DND-41 (cell line): Measurements from ENCODE around the gene BICC1.

Experiments used
- ATAC-seq: fragments of 200-7000 bp; cut with Tn5 transposase; 3 replicates; pipeline ENCODE4 v1.9.1; 2021; ENCODE audit warnings: low read depth; ENCODE audit not compliant: insufficient read depth
- DNase-seq: peaks from one replicate; pipeline ENCODE4 v3.0.0-alpha.2; 2020
- H2AFZ ChIP-seq: 2 replicates; pipeline ENCODE4 v1.6.0; 2012; ENCODE audit warnings: low read depth, low read length
- H3K27ac ChIP-seq: 2 replicates; pipeline ENCODE4 v1.5.1; 2012; ENCODE audit warnings: low read length, inconsistent platforms
- H3K27me3 ChIP-seq: fragments of 200-600 bp; sonication (generic); 2 replicates; pipeline ENCODE4 v1.6.0; 2012; ENCODE audit warnings: low read length, mild to moderate bottlenecking, inconsistent platforms; ENCODE audit not compliant: insufficient read depth, poor library complexity
- H3K36me3 ChIP-seq: 2 replicates; pipeline ENCODE4 v1.5.1; 2012; ENCODE audit warnings: low read length, inconsistent platforms; ENCODE audit not compliant: insufficient read depth
- H3K4me1 ChIP-seq: 2 replicates; pipeline ENCODE4 v1.5.1; 2012; ENCODE audit warnings: mild to moderate bottlenecking, low read length; ENCODE audit not compliant: insufficient read depth
- H3K4me2 ChIP-seq: 2 replicates; pipeline ENCODE4 v1.6.0; 2012; ENCODE audit warnings: mild to moderate bottlenecking, moderate library complexity, low read length, inconsistent platforms; ENCODE audit not compliant: insufficient read depth
- H3K4me3 ChIP-seq, 2 experiments: fragments of 200-600 bp in 1 of 2; shearing (Covaris generic) in 1 of 2; 2 replicates each; pipeline ENCODE4 v1.5.1; 2012 to 2016; ENCODE audit warnings: inconsistent platforms in 2 of 2, low read length in 2 of 2, mild to moderate bottlenecking in 2 of 2, low read depth in 1 of 2, moderate library complexity in 1 of 2
- H3K79me2 ChIP-seq: 2 replicates; pipeline ENCODE4 v1.6.0; 2012; ENCODE audit warnings: low read length, inconsistent platforms; ENCODE audit not compliant: insufficient read depth
- H3K9ac ChIP-seq: 2 replicates; pipeline ENCODE4 v1.6.0; 2012; ENCODE audit warnings: low read depth, mild to moderate bottlenecking, inconsistent platforms, low read length, moderate library complexity
- H3K9me3 ChIP-seq: 2 replicates; pipeline ENCODE4 v1.5.1; 2012; ENCODE audit warnings: low read length, moderate library complexity, mild to moderate bottlenecking, inconsistent platforms; ENCODE audit not compliant: insufficient read depth, severe bottlenecking
- H4K20me1 ChIP-seq: 2 replicates; pipeline ENCODE4 v1.6.0; 2012; ENCODE audit warnings: low read length; ENCODE audit not compliant: insufficient read depth
- EZH2 ChIP-seq: IDR thresholded peaks from 3 replicates; pipeline ENCODE4 v1.6.1; 2012; ENCODE audit warnings: borderline replicate concordance, low read depth, mild to moderate bottlenecking, moderate library complexity, low read length, inconsistent platforms; ENCODE audit not compliant: severe bottlenecking
- TF ChIP-seq, protein P1 (sequence below): IDR thresholded peaks from 2 replicates; pipeline ENCODE4 v1.5.1; 2012; ENCODE audit warnings: borderline replicate concordance, low read length, moderate library complexity, mild to moderate bottlenecking; ENCODE audit not compliant: poor library complexity, severe bottlenecking; ENCODE audit errors: extremely low read depth

The BICC1 gene

DNA sequence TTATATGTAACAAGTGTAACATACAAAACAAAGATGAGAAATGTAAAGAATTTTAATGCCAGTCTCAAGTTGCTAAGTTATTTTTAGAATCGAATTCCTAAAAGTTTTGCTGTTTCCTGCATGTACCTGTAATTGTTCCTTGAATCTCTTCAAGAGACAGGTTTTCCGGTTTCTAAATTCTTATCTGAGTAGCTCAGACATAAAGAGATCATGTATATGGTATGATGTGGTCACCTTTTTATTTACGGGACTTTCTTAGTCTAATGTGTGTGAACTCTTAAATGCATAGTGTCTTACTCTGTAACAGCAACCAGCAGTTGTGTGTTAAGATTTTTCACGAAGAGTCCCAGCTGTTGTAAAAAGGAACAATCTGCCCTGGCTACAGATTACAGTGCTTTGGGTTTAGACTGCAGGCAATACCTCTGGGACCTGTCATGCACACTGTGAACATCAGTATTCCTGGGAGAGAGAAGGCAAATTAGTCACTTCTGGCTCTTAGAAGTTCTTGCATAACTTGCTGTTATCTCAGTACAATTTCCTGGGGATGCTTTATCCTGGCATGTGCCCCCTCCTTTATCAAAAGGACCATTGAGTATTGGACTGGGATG, 263.4 kb downstream of the BICC1 start:
- ATAC-seq (no peak), DNase-seq (no peak)
- H3K79me2 ChIP-seq: no peaks in the 10 kb centered on the region
- H3K9me3 ChIP-seq: no peaks in the 10 kb centered on the region
- no peaks in the 10 kb centered on the region for H3K4me1 ChIP-seq
- H3K4me2 ChIP-seq: no peak overlapping the region
- H3K4me3 ChIP-seq: no peak overlapping the region
- H3K9ac ChIP-seq: no peak overlapping the region
- H3K27ac ChIP-seq: no peak overlapping the region
- TF ChIP-seq, protein P1, sequence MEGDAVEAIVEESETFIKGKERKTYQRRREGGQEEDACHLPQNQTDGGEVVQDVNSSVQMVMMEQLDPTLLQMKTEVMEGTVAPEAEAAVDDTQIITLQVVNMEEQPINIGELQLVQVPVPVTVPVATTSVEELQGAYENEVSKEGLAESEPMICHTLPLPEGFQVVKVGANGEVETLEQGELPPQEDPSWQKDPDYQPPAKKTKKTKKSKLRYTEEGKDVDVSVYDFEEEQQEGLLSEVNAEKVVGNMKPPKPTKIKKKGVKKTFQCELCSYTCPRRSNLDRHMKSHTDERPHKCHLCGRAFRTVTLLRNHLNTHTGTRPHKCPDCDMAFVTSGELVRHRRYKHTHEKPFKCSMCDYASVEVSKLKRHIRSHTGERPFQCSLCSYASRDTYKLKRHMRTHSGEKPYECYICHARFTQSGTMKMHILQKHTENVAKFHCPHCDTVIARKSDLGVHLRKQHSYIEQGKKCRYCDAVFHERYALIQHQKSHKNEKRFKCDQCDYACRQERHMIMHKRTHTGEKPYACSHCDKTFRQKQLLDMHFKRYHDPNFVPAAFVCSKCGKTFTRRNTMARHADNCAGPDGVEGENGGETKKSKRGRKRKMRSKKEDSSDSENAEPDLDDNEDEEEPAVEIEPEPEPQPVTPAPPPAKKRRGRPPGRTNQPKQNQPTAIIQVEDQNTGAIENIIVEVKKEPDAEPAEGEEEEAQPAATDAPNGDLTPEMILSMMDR: no peak
- no peak for TF ChIP-seq EZH2
- H2AFZ ChIP-seq: no peak overlapping the region
- H3K27me3 ChIP-seq: no peaks in the 10 kb centered on the region
- H3K36me3 ChIP-seq: no peaks in the 10 kb centered on the region
- no peaks in the 10 kb centered on the region for H4K20me1 ChIP-seq

GRCh38 chr10:58776568-58777318, 264.1 kb downstream of the BICC1 start:
- DNase-seq (no peak), ATAC-seq (no peak)
- Histone ChIP-seq H3K9ac (no peak overlapping the region), H2AFZ (no peak overlapping the region), H3K27me3 (no peaks in the 10 kb centered on the region), H3K79me2 (no peaks in the 10 kb centered on the region), H4K20me1 (no peaks in the 10 kb centered on the region), H3K36me3 (no peaks in the 10 kb centered on the region), H3K27ac (no peak overlapping the region), H3K4me2 (no peak overlapping the region), H3K4me3 (no peak overlapping the region), H3K4me1 (no peaks in the 10 kb centered on the region), H3K9me3 (no peaks in the 10 kb centered on the region)
- TF ChIP-seq EZH2: no peak
- TF ChIP-seq, protein P1: no peak

DNA sequence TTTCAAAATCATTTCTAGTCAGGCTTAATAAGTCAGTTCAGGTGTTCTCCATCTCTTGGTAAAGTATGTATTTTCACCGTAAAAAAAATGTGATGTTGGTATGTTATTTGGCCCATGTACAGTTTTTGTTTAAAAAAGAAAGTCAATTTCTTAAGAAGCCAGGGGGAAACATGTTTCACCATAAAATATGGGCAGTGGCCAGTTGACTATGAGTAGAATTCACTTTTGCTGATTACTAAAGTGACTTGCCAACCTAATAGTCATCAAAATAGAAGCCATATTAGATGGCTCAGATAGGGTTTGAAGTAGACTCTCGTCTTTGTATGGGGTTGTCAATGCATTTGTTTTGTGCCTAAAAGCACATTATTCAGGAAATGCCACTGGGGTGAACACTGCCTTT, 266.3 kb downstream of the BICC1 start:
- Histone ChIP-seq H3K36me3 (no peaks in the 10 kb centered on the region), H3K4me3 (no peak overlapping the region), H3K9me3 (no peaks in the 10 kb centered on the region), H3K4me1 (no peaks in the 10 kb centered on the region), H3K27ac (no peak overlapping the region), H3K79me2 (no peaks in the 10 kb centered on the region), H3K4me2 (no peak overlapping the region), H2AFZ (no peak overlapping the region), H3K27me3 (no peaks in the 10 kb centered on the region), H4K20me1 (no peaks in the 10 kb centered on the region), H3K9ac (no peak overlapping the region)
- DNase-seq: no peak
- TF ChIP-seq, protein P1: no peak
- no peak for ATAC-seq
